GM18519 (cell line): ENCODE data around the gene GRP.

Experiments used
- ATAC-seq: cut with Tn5 transposase; IDR thresholded peaks from one replicate; pipeline ENCODE4 v1.9.1; 2021; ENCODE audit warnings: mild to moderate bottlenecking, moderate library complexity; ENCODE audit not compliant: unreplicated experiment, low FRiP score

Gene GRP

DNA sequence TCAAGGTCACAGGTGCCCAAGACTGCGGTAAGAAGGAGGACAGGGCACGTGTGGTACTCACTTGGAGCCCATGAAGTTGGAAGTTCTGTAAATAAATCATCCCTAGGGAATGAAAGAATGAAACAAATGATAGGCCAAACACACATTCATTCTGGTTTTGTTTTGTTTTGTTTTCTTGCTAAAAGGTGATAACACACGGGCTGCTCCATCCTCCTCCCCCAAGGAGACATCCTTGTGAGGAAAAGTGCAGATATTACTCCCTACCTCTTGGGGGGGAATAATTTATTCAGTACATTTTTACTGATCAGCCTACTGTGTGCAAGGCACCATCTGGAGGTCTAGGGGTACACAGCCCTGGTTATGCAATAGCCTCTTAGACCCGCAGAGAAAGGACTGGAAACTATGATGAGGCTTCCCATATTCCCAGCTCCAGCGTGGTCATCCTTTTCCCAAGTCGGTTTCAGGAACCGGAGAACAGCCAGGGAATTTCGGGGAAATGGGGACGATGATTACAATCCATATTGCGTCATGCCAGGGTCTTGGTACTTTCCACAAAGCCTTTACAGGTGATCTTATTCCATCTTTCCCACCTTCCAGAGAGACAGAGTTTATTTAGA is 47.0 kb downstream of the GRP start:
- no peak for ATAC-seq

DNA sequence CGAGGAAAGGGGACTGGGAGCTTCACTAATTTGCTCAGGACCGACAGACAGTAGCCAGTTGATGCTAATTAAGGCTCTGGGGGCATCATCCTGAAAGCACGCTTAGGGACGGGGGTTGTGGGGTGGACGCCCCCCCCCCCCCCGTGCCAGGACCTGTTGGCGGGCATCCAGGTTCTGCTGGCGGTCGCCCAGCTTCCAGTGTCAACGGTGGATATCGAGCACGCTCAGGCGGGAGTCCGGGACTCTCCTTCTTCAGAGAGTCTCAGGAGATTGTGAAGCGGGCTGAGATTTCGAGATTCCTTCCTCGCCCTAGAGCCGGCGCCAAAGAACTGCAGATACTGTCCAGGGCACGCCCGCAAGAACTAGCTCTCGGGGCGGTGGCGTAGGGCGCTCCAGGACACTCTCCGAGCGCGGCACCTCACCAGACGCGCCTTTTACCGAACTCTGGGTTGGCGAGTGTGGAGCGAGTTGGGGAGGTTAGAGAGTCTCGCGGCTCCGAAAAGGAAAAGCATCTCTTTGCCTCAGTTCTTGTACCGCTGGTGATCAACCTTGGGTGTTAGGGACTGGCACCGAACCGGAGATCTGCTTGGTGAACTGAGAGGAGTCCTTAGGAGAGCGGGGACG is 47.7 kb downstream of the GRP start:
- ATAC-seq, result no peak

DNA sequence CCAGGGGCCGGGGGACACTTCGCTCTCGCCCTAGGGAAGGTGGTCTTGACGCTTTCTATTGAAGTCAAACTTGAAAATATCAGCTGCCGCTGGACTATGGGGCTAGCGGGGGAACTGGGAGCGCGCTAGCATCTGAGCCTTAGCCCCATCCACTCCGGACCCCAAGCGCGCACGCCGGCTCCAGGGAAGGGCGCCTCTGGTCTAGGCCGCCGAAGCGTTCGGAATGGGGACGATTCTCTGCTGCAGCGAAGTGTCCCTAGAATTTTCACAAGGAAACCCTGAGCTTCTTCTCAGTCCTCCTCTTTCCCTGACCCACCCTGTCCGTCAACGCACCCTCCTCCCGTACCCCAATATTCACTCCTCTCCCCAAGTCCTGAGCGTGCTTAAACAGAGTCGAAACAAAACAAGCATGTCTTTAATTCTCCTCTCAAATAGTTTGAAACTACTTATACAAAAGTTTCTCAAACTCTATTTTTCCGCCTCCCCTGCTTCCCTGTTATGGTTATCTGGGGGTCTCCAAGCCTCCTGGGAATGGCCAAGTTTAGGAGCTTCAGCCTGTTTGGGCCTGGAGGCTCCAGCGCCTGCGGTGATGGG is 48.3 kb downstream of the GRP start:
- no peak for ATAC-seq

DNA sequence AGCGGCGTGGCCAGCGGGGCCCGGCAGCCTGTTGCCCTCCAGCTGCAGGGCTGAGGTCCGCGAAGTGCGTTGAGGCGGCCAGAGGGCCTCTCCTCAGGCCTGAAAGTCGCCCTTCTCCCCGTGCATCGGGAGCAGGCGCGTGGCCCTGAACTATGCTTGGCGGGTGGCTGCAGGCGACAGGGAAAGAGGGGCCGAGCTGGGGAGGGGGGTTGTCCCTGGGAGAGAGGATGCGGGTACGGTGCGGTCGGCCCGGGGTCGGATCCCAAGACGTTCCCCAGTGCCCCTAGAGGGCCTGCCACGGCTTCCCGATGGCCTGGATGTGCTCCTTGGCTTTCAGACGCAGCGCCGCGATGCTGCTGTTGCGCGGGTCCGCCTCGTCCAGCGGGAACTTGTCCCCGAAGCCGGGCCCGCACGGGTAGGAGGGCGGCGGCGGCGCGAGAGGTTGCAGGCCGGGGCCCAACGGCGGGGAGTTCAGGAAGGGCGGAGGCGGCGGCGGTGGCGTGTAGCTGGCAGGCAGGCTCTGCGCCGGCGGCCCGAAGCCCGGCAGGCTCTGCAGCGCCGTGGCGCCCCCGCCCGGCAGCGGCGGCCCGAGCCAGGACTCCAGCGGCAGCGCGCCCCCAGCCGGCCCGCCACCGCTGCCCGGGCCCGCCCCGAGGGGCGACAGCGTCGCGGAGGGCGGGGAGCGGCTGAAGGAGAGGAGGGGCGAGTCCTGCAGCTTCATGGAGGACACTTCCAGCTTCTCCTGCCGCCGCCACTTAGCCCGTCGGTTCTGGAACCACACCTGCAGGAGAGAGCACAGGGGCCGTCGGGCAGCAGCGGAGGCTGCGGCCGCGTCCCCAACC is 49.0 kb downstream of the GRP start:
- peak; percentile 60 for ATAC-seq

DNA sequence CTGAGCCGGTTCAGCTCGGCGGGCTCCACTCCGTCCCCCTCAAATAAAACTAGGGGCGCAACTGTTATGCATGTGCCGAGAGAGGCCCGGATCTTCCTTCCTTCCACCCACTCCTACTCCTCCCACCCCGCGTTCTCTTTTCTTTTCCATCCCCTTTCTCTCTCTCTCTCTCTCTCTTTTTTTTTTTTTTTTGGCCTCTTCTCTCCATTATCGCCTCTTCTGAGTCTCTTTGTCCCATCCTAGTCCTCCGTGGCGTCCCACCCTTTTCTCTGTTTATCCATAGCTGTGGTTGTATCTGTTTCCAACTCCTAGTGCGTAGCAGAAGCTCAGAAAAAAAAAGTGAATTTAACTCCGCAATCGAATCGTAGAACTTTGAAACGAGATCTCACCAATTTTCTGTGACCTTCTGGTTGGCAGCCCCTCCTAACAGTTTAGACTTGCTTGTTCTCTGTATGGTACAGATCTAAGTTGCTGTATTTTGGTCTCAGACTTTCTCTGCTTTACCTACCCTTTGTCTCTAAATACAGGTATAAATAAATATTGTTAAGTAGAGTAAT is 49.7 kb downstream of the GRP start:
- ATAC-seq, result no peak

DNA sequence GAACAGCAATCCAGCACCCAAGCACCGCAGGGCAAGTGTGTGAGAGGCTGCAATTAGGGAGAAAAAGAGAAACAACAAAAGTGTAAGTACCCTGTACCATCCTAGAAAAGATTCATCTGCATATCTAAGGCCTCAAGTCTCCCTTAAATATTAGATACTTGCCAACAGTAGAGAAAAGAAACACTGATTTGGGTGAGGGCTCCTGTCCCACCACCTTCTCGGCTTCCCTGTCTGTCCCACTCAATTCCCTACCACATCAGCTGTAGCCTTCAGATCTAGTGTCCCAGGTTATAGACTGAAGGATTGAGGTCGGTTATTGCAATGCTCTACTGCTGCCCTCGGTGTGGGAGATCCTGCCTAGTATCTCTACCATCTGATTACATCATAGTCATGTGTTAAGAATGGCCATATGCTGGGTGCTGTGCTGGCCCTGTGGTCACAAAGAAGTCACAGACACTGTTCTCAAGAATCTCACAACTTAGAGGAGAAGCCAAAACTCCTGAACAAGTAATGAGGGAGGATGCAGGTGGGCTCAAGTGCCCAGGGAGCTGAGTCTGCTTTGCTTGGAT is 50.8 kb downstream of the GRP start:
- ATAC-seq, result no peak

DNA sequence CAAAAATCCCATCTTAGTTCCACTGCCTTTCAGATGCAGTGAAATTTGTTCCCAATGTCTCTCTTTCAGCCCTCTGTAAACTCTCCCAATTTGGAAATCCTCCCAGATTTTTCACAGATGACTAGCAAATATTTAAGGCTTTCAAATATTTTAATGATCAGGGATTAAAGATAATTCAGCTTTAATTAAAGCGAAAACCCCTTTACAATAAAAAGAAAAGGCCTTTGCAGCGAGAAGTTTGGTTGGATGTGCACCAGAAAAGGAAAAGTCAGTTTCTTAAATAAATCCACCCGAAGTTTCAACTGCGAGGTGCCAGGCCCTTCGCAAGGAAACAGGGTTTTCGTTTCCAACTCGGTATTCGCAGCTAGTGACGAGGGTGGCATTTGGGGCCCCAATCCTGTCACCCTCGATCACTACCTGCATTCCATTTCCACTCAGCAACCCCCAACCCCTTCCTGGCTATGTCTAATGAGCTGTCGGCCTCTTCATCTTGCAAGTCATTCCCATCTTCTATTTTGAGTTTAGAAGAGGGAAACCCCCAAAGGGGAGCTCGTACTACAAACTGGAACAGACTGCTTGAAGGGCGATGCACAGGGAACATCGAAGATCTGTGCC is 51.8 kb downstream of the GRP start:
- no peak for ATAC-seq

DNA sequence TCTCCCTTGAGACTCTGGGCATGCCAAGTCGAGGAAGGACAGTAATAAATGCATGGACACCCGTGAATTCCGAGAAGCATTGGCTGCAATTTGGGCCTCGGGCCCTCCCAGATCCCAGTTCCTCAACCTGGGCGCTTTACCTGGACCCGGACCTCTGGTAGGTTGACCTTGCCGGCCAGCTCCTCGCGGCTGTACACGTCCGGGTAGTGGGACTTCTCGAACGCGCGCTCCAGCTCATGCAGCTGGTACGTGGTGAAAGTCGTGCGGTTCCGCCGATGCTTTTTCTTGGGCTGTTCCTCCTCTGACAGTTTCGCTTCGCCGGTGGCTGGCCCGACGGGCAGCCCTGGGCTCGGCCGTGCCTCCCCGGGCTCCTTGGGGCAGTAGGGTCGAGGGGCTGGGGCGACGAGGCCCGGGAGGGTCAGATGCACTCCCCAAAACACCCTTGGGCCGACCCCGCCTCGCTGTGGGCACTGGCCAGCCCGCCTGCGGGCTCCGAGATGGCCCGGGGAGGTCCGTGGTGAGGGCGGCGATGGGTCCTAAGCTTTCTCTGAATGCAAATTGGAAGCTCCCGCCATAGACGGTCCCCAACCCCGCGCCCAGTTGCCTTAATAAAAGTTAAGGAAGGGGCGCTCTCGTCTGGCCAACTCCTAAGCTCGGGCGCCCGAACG is 52.4 kb downstream of the GRP start:
- ATAC-seq, result no peak

DNA sequence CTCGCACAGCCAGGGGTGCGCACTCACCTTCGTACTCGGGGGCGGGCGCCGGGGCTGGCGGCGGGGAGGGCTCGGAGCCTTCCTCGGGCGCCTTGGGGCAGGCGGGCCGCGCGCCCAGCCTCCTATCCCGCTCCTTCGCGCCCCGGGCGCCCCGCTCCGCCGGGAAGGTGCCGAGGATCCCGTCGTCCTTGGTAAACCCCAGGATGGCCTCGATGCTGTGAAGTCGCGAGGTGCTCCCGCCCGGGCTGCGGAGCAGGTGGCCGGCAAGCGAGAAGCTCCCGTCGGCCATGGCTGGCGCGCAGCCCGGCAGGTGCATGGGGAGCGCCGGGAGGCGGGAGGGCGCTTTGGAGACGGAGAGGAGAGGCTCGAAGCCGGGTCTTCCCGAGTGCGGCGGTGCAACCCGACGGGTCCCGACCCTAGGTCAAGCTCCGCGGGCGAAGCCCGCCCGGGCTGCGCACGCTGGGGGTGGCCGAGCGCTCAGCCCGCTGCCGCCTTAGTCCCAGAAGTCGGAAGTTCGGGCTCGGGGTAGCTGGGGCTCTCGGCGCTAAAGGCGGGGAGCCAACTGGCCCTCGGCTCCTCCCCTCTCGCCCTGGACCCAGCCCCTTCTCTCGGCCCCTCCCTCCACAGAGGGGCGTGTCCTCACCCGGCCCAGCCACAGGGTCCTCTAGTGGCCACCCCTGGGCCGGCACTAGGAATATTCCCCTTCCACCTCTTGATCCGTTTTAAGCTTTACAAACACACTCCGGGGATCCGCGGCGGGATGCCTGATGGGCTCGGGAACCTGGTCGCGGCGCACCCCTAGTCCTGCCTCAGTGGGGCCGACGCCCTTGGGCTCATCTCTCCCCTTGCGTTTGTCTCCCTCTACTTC is 53.2 kb downstream of the GRP start, which contains the start of gene RAX:
TSS of gene RAX (minus strand) at position 564 of the 868 bp plus-strand sequence. CDS start at position 316, 248 bp downstream.
- no peak for ATAC-seq

DNA sequence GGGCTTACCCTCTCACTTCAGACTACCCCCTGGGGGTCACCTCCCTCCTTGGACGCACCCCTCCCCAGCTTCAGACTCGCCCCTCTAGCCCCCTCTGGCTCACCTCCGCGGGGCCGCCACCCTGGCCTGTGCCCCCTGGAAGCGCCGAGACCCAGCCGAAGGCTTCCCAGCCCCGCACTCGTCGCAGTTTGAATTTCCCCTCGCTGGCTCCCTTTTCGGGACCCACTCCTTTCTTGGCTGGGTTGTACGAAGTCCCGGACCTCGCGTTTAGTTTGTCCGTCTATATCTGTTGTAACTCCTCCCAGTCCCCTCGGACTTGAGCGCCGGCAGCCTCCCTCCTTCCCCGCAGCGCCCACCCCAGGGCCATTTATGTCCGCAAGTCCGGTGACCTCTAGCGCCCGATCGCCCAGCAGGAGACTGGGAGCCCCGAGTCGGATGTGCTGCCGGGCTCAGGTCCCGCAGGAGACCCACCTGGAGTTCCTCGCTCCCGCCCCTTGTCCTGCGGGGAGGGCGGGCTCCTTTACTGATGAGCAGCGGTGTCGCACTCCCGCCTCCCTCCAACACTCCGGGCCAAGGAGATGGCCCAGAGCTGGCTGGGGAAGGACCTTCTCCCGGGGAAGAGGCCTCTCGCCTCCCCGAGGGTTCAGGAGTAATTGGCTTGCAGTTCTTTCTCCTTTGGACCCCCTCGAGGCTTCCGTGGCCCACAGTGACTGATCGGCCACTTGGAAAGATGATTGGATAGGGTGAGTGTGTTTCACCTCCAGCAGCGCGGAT is 54.0 kb downstream of the GRP start:
- ATAC-seq, result no peak

DNA sequence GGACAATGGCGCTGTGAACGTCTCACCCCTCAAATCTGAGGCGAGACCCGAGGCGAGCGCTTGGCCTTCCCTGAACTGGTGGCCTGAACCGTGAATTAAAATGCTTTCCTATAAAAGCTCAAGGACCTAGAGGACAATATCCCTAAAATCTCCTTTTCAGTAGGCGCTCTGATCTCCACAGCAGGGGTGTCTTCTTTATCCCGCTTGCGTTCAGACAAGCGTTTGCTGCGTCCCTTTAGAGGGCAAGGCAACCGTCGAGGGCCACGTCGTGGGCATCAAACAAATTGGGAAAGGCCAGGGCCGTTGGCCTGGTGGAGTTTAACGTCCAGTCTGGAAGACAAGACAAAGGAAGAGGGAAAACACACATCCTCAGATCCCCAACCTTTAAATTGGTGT is 54.6 kb downstream of the GRP start:
- ATAC-seq, result no peak

DNA sequence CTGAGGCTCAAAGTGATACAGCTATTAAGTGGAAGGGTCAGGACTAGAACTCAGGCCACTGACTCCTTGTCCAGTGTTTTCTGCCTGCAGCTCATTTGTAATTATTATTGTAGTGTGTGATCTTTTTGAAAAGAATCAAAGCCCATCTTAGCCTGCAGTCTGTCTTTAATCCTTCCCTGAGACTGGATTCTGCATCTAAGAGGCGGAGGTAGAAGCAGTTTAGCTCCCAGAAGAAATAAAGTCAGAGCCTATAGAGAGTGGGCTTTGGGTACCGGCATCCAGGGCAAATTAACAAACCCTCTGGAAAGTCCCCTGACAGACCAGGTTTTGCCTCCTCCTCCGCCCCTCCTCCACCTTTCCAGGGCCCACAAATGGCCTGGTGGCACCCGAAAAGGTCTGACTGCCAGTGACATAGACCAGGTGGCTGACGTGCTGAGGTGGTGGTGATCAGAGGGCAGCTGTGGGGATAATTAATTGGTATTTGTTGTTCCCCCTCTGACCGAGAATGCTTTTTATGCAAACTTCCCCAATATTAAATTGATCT is 55.5 kb downstream of the GRP start:
- ATAC-seq, result no peak

DNA sequence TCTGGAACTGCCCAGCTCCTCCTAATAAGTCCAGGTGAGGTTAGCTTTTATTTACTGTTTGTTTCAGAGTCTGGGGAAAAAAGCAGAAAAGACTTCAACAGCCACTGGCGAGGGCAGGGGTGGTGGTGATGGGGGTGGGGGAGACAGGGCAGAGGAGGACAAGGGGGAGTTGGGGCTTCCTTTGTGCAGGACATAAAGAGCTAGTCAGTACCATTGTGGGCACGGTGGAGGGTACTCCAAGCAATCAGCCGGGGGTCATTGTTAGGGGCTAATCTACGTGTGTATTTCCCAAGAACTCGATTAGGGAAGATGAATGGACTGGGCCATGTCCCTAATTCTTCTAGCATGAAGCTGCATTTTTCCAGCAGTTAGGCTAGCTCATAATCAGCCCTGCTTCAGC is 56.1 kb downstream of the GRP start:
- no peak for ATAC-seq

DNA sequence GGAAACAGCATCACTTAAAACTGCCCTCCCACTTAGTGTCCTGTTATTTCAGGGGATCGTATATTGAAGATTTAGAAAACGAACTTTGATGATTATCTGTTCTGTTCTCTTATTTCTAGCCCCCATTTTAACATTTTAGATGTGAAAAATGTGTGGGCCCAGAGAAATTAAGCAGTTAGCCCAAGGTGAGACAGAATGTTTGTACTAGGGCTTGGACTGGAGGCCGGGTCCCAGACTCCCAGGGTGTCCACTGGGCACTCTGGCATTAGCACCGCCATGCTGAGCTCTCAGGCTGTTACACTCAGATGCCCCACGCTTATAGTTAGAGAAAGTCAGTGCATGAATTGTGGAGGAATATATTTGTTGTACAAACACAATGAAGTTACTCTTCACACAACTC is 58.8 kb downstream of the GRP start:
- ATAC-seq, result no peak

DNA sequence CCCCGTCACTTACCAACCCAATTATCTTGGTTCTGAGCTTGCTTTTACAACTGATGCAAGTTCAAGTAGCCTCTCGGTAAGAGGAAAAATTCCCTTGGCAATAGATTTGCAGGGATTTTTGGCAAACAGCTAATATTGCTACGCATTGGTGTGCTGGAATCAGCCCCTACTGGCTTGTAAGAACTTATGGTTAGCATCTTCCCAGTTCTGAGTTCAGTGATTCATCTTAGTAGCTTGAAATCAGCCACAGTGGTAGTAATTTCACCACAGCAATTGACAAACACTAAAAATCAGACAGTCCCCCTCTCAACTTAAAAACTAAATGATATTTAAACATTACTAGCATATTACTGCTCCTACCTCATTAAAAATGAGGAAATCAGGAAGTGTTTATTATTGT is 59.2 kb downstream of the GRP start:
- ATAC-seq, result no peak

DNA sequence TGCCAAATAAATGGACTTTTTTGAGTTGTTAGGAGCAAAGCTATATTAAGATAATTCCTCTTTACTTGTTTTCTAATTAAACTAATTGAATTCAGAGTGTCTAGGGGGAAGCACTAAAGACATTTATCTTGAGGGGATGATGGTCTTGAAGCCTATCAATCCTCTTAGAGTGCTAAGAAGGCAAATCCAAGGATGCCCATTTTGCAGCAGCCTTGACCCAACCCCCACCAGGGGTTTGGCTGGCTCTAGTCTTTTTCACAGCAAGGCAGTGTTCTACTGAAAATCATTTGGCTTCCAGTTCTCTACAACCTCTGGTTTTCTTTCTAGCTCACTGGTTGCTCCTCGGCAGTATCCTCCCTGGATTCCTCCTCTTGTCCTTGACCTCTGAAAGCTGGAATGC is 59.8 kb downstream of the GRP start:
- ATAC-seq, result no peak
